ENCODE results near the gene SEMA3A.

- TF ChIP-seq CTCF (IDR thresholded peaks at IDR 0.05; ENCODE audit: low read depth, low read length, missing input control) (no peak), REST (IDR thresholded peaks at IDR 0.05) (no peak), GABPA (IDR thresholded peaks at IDR 0.05 in 1 of 2, conservative IDR thresholded peaks at IDR 0.05 in 1 of 2) (no peak), RAD21 (IDR thresholded peaks at IDR 0.05) (no peak), ATF3 (IDR thresholded peaks at IDR 0.05) (no peak), HNF4A (conservative IDR thresholded peaks at IDR 0.05) (no peak), MAX (IDR thresholded peaks at IDR 0.05) (no peak), EGR1 (IDR thresholded peaks at IDR 0.05; ENCODE audit: low read depth in 2 of 2) (no peak), SP1 (IDR thresholded peaks at IDR 0.05) (no peak), NR2F2 (IDR thresholded peaks at IDR 0.05) (no peak), TAF1 (conservative IDR thresholded peaks at IDR 0.05) (no peak)
Measured at GRCh38 chr7:84110400-84110799, 84.2 kb downstream of the SEMA3A start.

All from liver (tissue), 3 donors.